MM.1S (cell line): ENCODE measurements around the gene STEEP1.
"Not testable (repeated sequence)": the region's sequence is repeated elsewhere in the genome, so short reads cannot be mapped to it uniquely, and the experiment has no call there.

ENCODE experiments used
- DNase-seq: peaks from one replicate; pipeline ENCODE4 v3.0.0-alpha.2; 2015
- H2AFZ ChIP-seq: fragments of 300-600 bp; sonication (generic); 2 replicates; pipeline ENCODE4 v1.6.0; 2016; ENCODE audit warnings: antibody characterized with exemption, low read length
- H3F3A ChIP-seq: fragments of 300-600 bp; sonication (generic); 2 replicates; pipeline ENCODE4 v1.6.1; 2016; ENCODE audit warnings: mild to moderate bottlenecking, antibody characterized with exemption, low read length, moderate library complexity, mixed read lengths; ENCODE audit not compliant: insufficient read depth
- H3K27ac ChIP-seq: fragments of 300-600 bp; sonication (generic); 2 replicates; pipeline ENCODE4 v1.5.1; 2016; ENCODE audit warnings: mild to moderate bottlenecking, low read length
- H3K27me3 ChIP-seq: fragments of 300-600 bp; sonication (generic); replicated peaks from 2 replicates; pipeline ENCODE4 v1.6.0; 2016; ENCODE audit warnings: low read length; ENCODE audit not compliant: insufficient read depth
- H3K36me3 ChIP-seq: fragments of 300-600 bp; sonication (generic); replicated peaks from 2 replicates; pipeline ENCODE4 v1.6.1; 2016; ENCODE audit warnings: mild to moderate bottlenecking, low read length, mixed read lengths; ENCODE audit not compliant: insufficient read depth
- H3K4me1 ChIP-seq: fragments of 300-600 bp; sonication (generic); 2 replicates; pipeline ENCODE4 v1.6.1; 2016; ENCODE audit warnings: low read length, mixed read lengths
- H3K4me2 ChIP-seq: fragments of 300-600 bp; sonication (generic); 2 replicates; pipeline ENCODE4 v1.6.0; 2016; ENCODE audit warnings: low read depth, low read length
- H3K4me3 ChIP-seq: fragments of 300-600 bp; sonication (generic); 2 replicates; pipeline ENCODE4 v1.5.1; 2016; ENCODE audit warnings: low read length, mixed read lengths
- H3K79me2 ChIP-seq: fragments of 300-600 bp; sonication (generic); 2 replicates; pipeline ENCODE4 v1.6.1; 2016; ENCODE audit warnings: mixed run types, low read length, mixed read lengths
- H3K9ac ChIP-seq: fragments of 300-600 bp; sonication (generic); 2 replicates; pipeline ENCODE4 v1.6.1; 2016; ENCODE audit warnings: low read length, mixed read lengths
- H3K9me2 ChIP-seq: fragments of 300-600 bp; sonication (generic); replicated peaks from 2 replicates; pipeline ENCODE4 v1.6.1; 2016; ENCODE audit warnings: mild to moderate bottlenecking, low read length, mixed read lengths; ENCODE audit not compliant: insufficient read depth
- H3K9me3 ChIP-seq: fragments of 300-600 bp; sonication (generic); replicated peaks from 2 replicates; pipeline ENCODE4 v1.6.1; 2016; ENCODE audit warnings: mild to moderate bottlenecking, low read length, mixed read lengths; ENCODE audit not compliant: insufficient read depth
- H4K20me1 ChIP-seq: fragments of 300-600 bp; sonication (generic); 2 replicates; pipeline ENCODE4 v1.6.1; 2016; ENCODE audit warnings: mild to moderate bottlenecking, low read length, moderate library complexity, mixed read lengths; ENCODE audit not compliant: insufficient read depth
- CTCF ChIP-seq: fragments of 300-600 bp; sonication (generic); IDR thresholded peaks from 2 replicates; pipeline ENCODE4 v1.5.1; 2016; ENCODE audit warnings: antibody characterized with exemption, low read length, mixed read lengths
- EZH2 ChIP-seq: fragments of 300-600 bp; sonication (generic); optimal IDR thresholded peaks from 2 replicates; pipeline ENCODE3; 2017; ENCODE audit warnings: low read depth, mild to moderate bottlenecking, antibody characterized with exemption, low read length, mixed read lengths
- EZH2phosphoT487 ChIP-seq: fragments of 300-600 bp; sonication (generic); IDR thresholded peaks from 2 replicates; pipeline ENCODE4 v1.6.1; 2018; ENCODE audit warnings: antibody characterized with exemption, low read length

Gene STEEP1

GRCh38 chrX:119512146-119512800, 52.9 kb downstream of the STEEP1 start:
- Histone ChIP-seq H3K27me3 (no peaks in the 10 kb centered on the region), H3F3A (no peaks in the 10 kb centered on the region), H3K4me1 (no peaks in the 10 kb centered on the region), H3K27ac (no peak overlapping the region), H3K9me2 (no peaks in the 10 kb centered on the region), H3K9me3 (no peaks in the 10 kb centered on the region), H3K4me2 (no peak overlapping the region), H3K79me2 (no peaks in the 10 kb centered on the region), H3K4me3 (no peak overlapping the region), H3K36me3 (no peaks in the 10 kb centered on the region), H3K9ac (no peak overlapping the region), H2AFZ (no peak overlapping the region; the same call in 1 of the 2 replicates), H4K20me1 (no peaks in the 10 kb centered on the region)
- TF ChIP-seq CTCF (peak; percentile 72), EZH2phosphoT487 (no peak), EZH2 (no peak)
- peak; percentile 79 for DNase-seq

GRCh38 chrX:119507206-119507605, 58.0 kb downstream of the STEEP1 start:
- no peak for TF ChIP-seq CTCF
- TF ChIP-seq EZH2 = no peak
- no peak for TF ChIP-seq EZH2phosphoT487

GRCh38 chrX:119505945-119506344, 59.3 kb downstream of the STEEP1 start:
- Histone ChIP-seq H3K9ac (no peak overlapping the region), H2AFZ (no peak overlapping the region), H3K9me2 (no peaks in the 10 kb centered on the region), H3K36me3 (no peaks in the 10 kb centered on the region), H3F3A (no peaks in the 10 kb centered on the region), H3K27ac (no peak overlapping the region), H3K4me2 (no peak overlapping the region), H3K27me3 (no peaks in the 10 kb centered on the region), H4K20me1 (no peaks in the 10 kb centered on the region), H3K4me1 (no peaks in the 10 kb centered on the region), H3K9me3 (no peaks in the 10 kb centered on the region), H3K4me3 (no peak overlapping the region), H3K79me2 (no peaks in the 10 kb centered on the region)
- DNase-seq = no peak
- TF ChIP-seq CTCF (no peak), EZH2 (no peak), EZH2phosphoT487 (no peak)

More at GRCh38 chrX:119507206-119507605, 58.0 kb downstream of the STEEP1 start:
- Histone ChIP-seq H3K4me3 (no peak overlapping the region), H2AFZ (no peak overlapping the region), H3K79me2 (no peaks in the 10 kb centered on the region), H3K9me3 (no peaks in the 10 kb centered on the region), H3K27me3 (no peaks in the 10 kb centered on the region), H3F3A (no peaks in the 10 kb centered on the region), H3K9me2 (no peaks in the 10 kb centered on the region), H3K9ac (no peak overlapping the region), H3K4me2 (no peak overlapping the region), H3K36me3 (no peaks in the 10 kb centered on the region), H4K20me1 (no peaks in the 10 kb centered on the region), H3K4me1 (no peaks in the 10 kb centered on the region), H3K27ac (no peak overlapping the region)
- DNase-seq = no peak

- DNase-seq, H3K36me3 ChIP-seq, H3K9me3 ChIP-seq, H3K9me2 ChIP-seq, H4K20me1 ChIP-seq, H2AFZ ChIP-seq, H3K27me3 ChIP-seq, H3K79me2 ChIP-seq, H3F3A ChIP-seq, H3K27ac ChIP-seq, H3K4me2 ChIP-seq, H3K9ac ChIP-seq, H3K4me3 ChIP-seq, H3K4me1 ChIP-seq: not testable (repeated sequence)
Observed at GRCh38 chrX:119505145-119505544, 60.1 kb downstream of the STEEP1 start.
